HepG2 (cell line): ENCODE measurements around the gene REEP2. TPM values are rescaled to one million over a fixed set of nuclear protein-coding genes. Genes with fewer than 3 reads are reported as not detected.

Experiments used
- CEBPB ChIP-seq: IDR thresholded peaks from 2 replicates; pipeline ENCODE4 v1.6.1; 2011; ENCODE audit warnings: low read depth, low read length, improper control_type of control experiment, borderline replicate concordance
- DNMT1 ChIP-seq: sonication (generic); formaldehyde crosslinking; IDR thresholded peaks from 2 replicates; pipeline ENCODE4 v1.5.1; 2020; ENCODE audit warnings: mild to moderate bottlenecking, missing genetic modification reagents
- FOSL2 ChIP-seq: sonication (generic); formaldehyde crosslinking; IDR thresholded peaks from 2 replicates; pipeline ENCODE4 v1.4.0; 2020; ENCODE audit warnings: missing genetic modification reagents
- MIXL1 ChIP-seq: IDR thresholded peaks from 2 replicates; pipeline ENCODE4 v1.6.1; 2016
- MTA1 ChIP-seq: sonication (generic); formaldehyde crosslinking; IDR thresholded peaks from 2 replicates; pipeline ENCODE4 v1.4.0; 2020; ENCODE audit warnings: missing genetic modification reagents, mild to moderate bottlenecking, borderline replicate concordance
- NFIC ChIP-seq: IDR thresholded peaks from 2 replicates; pipeline ENCODE4 v1.6.1; 2012; ENCODE audit warnings: mild to moderate bottlenecking, low read length, inconsistent platforms
- NR2F6 ChIP-seq, 2 experiments: IDR thresholded peaks; 2 replicates each; pipeline ENCODE4 v1.6.1; 2016; ENCODE audit warnings: antibody characterized with exemption in 1 of 2, mild to moderate bottlenecking in 1 of 2
- POGZ ChIP-seq: sonication (generic); formaldehyde crosslinking; IDR thresholded peaks from 2 replicates; pipeline ENCODE4 v1.4.0; 2020; ENCODE audit warnings: mild to moderate bottlenecking, missing genetic modification reagents
- ZC3H13 ChIP-seq: sonication (generic); formaldehyde crosslinking; IDR thresholded peaks from 2 replicates; pipeline ENCODE4 v1.8.1; 2023; ENCODE audit warnings: mild to moderate bottlenecking, missing genetic modification reagents, moderate library complexity
- ZFP36L2 ChIP-seq: sonication (generic); formaldehyde crosslinking; IDR thresholded peaks from 2 replicates; pipeline ENCODE4 v1.4.0; 2020; ENCODE audit warnings: missing genetic modification reagents
- ZFP41 ChIP-seq: sonication (generic); formaldehyde crosslinking; IDR thresholded peaks from 2 replicates; pipeline ENCODE4 v1.4.0; 2020; ENCODE audit warnings: mild to moderate bottlenecking, missing genetic modification reagents, borderline replicate concordance
- ZFX ChIP-seq: sonication (generic); formaldehyde crosslinking; IDR thresholded peaks from 2 replicates; pipeline ENCODE4 v1.4.0; 2020; ENCODE audit warnings: mild to moderate bottlenecking, low read depth, missing genetic modification reagents, moderate library complexity
- ZNF17 ChIP-seq: sonication (generic); formaldehyde crosslinking; IDR thresholded peaks from 2 replicates; pipeline ENCODE4 v1.5.0; 2020; ENCODE audit warnings: mild to moderate bottlenecking, missing genetic modification reagents
- ZNF333 ChIP-seq: sonication (generic); formaldehyde crosslinking; IDR thresholded peaks from 2 replicates; pipeline ENCODE4 v1.4.0; 2020; ENCODE audit warnings: mild to moderate bottlenecking, missing genetic modification reagents, borderline replicate concordance
- ZNF431 ChIP-seq: sonication (generic); formaldehyde crosslinking; IDR thresholded peaks from 2 replicates; pipeline ENCODE4 v1.9.0; 2022; ENCODE audit warnings: missing genetic modification reagents, low read depth, mild to moderate bottlenecking, borderline replicate concordance
- polyA plus RNA-seq, 8 experiments: library from polyadenylated mRNA; depleted of rRNA in 3 of 8; stranded (reverse) in 7 of 8; unstranded in 1 of 8; fragments of >200 nt; fragmentation: Illumina TruSeq in 4 of 8; extraction: Trizol in 4 of 8; gene quantifications; 2 replicates each; pipeline versions ENCODE4 v1.2.1 to v1.2.3, GENCODE V29; 2011 to 2016; ENCODE audit warnings: low read depth in 4 of 8, missing spikeins in 1 of 8, mixed read lengths in 1 of 8; ENCODE audit not compliant: insufficient read depth in 1 of 8
- total RNA-seq, 5 experiments: library from RNA; depleted of rRNA; stranded (reverse); fragments of >200 nt; fragmentation: Illumina TruSeq; extraction: Trizol; gene quantifications; 2 replicates each; pipeline ENCODE4 v1.2.3, GENCODE V29; 2016; ENCODE audit warnings: low read depth in 1 of 5
- TF ChIP-seq, protein P1 (sequence below): sonication (generic); formaldehyde crosslinking; IDR thresholded peaks from 2 replicates; pipeline ENCODE4 v1.8.1; 2023; ENCODE audit warnings: mild to moderate bottlenecking, missing genetic modification reagents
- TF ChIP-seq, protein P2 (sequence below): sonication (generic); formaldehyde crosslinking; IDR thresholded peaks from 2 replicates; pipeline ENCODE4 v1.4.0; 2020; ENCODE audit warnings: missing genetic modification reagents, borderline replicate concordance
- TF ChIP-seq, protein P3 (sequence below): sonication (generic); formaldehyde crosslinking; IDR thresholded peaks from 2 replicates; pipeline ENCODE4 v1.9.0; 2021; ENCODE audit warnings: missing genetic modification reagents, borderline replicate concordance
- TF ChIP-seq, protein P4 (sequence below): sonication (generic); formaldehyde crosslinking; IDR thresholded peaks from 2 replicates; pipeline ENCODE4 v1.4.0; 2020; ENCODE audit warnings: missing genetic modification reagents
- TF ChIP-seq, protein P5 (sequence below): sonication (generic); formaldehyde crosslinking; IDR thresholded peaks from 2 replicates; pipeline ENCODE4 v1.4.0; 2020; ENCODE audit warnings: missing genetic modification reagents

REEP2 gene
- total and polyA plus RNA-seq, 2 of the 13 experiments (the other 11 are each of a cell fraction or from before 2014, with no cell fraction given): 5.3 to 7.8 TPM

DNA sequence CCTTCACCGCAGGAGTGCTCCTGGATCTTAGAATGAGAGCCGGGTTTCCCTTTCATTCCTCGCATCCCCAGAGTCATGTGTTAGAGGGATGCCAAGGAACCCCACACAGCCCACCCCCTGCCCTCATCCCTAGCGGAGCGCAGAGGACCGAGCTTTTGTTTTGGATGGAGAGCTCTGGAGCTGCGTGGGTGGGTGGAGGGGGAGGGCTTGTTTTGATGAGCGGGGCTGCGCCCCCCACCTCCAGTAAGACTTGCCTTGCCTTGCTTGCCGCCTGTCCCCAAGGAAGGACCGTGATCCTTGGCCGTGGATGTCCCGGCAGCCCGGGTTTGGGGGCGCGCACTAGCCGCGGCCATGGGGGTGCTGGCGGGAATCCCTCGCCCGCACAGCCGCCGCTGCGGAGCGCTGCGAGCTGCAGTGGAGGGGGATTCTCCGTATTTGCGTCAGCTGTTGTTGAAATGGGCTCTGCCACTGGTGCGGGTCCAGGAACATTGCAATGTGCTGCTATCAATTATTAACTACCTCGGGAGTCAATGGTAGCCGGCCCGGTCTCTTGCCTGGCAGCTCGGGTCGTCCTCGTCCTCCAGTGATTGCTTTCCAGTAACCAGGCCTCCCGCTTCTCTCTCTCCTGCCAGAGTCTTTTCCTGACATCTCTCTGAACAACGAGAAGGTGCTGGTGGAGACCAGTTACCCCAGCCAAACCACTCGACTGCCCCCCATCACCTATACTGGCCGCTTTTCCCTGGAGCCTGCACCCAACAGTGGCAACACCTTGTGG lies 27.5 kb downstream of the REEP2 start (continued):
- TF ChIP-seq NR2F6 (IDR thresholded peaks at IDR 0.05) (no peak), NR2F6 (CRISPR knock-in tag; IDR thresholded peaks at IDR 0.05) (no peak), POGZ (CRISPR knock-in tag) (no peak), MTA1 (no peak), DNMT1 (CRISPR knock-in tag) (no peak), CEBPB (no peak; the same call in 1 of the 2 replicates), FOSL2 (0 out of 2 replicates have a peak, but pooled peaks have one; percentile 22), ZC3H13 (CRISPR knock-in tag) (no peak), ZNF17 (CRISPR knock-in tag) (no peak), ZNF431 (CRISPR knock-in tag) (no peak), MIXL1 (CRISPR knock-in tag) (no peak), ZFX (CRISPR knock-in tag) (no peak; the same call in 1 of the 2 replicates), ZNF333 (peak; percentile 79; the same call in 1 of the 2 replicates), ZFP41 (CRISPR knock-in tag) (no peak), ZFP36L2 (CRISPR knock-in tag) (no peak), NFIC (no peak)
- TF ChIP-seq, protein P1, sequence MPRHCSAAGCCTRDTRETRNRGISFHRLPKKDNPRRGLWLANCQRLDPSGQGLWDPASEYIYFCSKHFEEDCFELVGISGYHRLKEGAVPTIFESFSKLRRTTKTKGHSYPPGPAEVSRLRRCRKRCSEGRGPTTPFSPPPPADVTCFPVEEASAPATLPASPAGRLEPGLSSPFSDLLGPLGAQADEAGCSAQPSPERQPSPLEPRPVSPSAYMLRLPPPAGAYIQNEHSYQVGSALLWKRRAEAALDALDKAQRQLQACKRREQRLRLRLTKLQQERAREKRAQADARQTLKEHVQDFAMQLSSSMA (CRISPR knock-in tag): no peak
- TF ChIP-seq, protein P2, sequence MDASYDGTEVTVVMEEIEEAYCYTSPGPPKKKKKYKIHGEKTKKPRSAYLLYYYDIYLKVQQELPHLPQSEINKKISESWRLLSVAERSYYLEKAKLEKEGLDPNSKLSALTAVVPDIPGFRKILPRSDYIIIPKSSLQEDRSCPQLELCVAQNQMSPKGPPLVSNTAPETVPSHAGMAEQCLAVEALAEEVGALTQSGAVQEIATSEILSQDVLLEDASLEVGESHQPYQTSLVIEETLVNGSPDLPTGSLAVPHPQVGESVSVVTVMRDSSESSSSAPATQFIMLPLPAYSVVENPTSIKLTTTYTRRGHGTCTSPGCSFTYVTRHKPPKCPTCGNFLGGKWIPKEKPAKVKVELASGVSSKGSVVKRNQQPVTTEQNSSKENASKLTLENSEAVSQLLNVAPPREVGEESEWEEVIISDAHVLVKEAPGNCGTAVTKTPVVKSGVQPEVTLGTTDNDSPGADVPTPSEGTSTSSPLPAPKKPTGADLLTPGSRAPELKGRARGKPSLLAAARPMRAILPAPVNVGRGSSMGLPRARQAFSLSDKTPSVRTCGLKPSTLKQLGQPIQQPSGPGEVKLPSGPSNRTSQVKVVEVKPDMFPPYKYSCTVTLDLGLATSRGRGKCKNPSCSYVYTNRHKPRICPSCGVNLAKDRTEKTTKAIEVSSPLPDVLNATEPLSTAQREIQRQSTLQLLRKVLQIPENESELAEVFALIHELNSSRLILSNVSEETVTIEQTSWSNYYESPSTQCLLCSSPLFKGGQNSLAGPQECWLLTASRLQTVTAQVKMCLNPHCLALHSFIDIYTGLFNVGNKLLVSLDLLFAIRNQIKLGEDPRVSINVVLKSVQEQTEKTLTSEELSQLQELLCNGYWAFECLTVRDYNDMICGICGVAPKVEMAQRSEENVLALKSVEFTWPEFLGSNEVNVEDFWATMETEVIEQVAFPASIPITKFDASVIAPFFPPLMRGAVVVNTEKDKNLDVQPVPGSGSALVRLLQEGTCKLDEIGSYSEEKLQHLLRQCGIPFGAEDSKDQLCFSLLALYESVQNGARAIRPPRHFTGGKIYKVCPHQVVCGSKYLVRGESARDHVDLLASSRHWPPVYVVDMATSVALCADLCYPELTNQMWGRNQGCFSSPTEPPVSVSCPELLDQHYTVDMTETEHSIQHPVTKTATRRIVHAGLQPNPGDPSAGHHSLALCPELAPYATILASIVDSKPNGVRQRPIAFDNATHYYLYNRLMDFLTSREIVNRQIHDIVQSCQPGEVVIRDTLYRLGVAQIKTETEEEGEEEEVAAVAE (CRISPR knock-in tag): no peak
- TF ChIP-seq, protein P3, sequence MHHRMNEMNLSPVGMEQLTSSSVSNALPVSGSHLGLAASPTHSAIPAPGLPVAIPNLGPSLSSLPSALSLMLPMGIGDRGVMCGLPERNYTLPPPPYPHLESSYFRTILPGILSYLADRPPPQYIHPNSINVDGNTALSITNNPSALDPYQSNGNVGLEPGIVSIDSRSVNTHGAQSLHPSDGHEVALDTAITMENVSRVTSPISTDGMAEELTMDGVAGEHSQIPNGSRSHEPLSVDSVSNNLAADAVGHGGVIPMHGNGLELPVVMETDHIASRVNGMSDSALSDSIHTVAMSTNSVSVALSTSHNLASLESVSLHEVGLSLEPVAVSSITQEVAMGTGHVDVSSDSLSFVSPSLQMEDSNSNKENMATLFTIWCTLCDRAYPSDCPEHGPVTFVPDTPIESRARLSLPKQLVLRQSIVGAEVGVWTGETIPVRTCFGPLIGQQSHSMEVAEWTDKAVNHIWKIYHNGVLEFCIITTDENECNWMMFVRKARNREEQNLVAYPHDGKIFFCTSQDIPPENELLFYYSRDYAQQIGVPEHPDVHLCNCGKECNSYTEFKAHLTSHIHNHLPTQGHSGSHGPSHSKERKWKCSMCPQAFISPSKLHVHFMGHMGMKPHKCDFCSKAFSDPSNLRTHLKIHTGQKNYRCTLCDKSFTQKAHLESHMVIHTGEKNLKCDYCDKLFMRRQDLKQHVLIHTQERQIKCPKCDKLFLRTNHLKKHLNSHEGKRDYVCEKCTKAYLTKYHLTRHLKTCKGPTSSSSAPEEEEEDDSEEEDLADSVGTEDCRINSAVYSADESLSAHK (CRISPR knock-in tag): no peak
- TF ChIP-seq, protein P4, sequence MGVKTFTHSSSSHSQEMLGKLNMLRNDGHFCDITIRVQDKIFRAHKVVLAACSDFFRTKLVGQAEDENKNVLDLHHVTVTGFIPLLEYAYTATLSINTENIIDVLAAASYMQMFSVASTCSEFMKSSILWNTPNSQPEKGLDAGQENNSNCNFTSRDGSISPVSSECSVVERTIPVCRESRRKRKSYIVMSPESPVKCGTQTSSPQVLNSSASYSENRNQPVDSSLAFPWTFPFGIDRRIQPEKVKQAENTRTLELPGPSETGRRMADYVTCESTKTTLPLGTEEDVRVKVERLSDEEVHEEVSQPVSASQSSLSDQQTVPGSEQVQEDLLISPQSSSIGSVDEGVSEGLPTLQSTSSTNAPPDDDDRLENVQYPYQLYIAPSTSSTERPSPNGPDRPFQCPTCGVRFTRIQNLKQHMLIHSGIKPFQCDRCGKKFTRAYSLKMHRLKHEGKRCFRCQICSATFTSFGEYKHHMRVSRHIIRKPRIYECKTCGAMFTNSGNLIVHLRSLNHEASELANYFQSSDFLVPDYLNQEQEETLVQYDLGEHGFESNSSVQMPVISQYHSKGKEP: no peak
- TF ChIP-seq, protein P5, sequence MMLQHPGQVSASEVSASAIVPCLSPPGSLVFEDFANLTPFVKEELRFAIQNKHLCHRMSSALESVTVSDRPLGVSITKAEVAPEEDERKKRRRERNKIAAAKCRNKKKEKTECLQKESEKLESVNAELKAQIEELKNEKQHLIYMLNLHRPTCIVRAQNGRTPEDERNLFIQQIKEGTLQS (CRISPR knock-in tag): no peak
